SKM-1 treated with dmso at 0.1 percent for 144 hours (cell line): ENCODE data around the gene OCSTAMP.
A peak's percentile ranks its signal among the peaks of the same experiment; 100 is the strongest.

Experiments used
- DNase-seq: peaks from one replicate; lab custom pipeline; 2025; ENCODE audit not compliant: unreplicated experiment; lab: John Stamatoyannopoulos, UW

Gene OCSTAMP, protein sequence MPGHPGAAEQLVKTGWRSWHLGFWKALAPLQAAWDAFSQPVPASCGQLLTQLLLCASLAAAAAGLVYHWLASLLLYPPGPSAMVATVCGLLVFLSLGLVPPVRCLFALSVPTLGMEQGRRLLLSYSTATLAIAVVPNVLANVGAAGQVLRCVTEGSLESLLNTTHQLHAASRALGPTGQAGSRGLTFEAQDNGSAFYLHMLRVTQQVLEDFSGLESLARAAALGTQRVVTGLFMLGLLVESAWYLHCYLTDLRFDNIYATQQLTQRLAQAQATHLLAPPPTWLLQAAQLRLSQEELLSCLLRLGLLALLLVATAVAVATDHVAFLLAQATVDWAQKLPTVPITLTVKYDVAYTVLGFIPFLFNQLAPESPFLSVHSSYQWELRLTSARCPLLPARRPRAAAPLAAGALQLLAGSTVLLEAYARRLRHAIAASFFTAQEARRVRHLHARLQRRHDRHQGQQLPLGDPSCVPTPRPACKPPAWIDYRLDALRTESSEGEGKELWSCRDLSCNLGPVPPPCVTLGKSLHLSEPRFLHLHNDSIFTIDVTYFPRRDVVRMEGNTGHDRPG

DNA sequence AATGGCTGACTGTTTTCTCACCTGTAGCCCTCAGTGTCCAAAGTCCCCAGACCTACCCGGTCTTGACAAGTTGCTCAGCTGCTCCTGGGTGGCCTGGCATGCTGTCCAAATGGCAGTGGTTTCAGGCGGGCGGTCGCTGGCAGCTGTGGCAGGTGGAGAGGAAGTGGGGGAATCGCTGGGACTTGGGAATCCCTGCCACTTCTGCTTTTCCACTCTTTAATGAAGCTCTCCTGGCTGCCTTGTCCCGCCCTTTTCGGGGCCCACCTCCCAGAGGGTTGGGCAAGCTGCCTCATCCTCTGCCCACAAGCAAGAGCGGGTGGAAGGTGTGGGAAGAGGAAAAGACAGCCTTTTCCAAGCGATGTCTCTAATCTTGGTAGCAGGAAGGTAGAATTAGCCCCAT is at the start of gene OCSTAMP:
Gene OCSTAMP (minus strand): TSS at position 194 of the 400 bp plus-strand sequence. CDS start 94 bp downstream, at position 100.
- peak; percentile 17 for DNase-seq

DNA sequence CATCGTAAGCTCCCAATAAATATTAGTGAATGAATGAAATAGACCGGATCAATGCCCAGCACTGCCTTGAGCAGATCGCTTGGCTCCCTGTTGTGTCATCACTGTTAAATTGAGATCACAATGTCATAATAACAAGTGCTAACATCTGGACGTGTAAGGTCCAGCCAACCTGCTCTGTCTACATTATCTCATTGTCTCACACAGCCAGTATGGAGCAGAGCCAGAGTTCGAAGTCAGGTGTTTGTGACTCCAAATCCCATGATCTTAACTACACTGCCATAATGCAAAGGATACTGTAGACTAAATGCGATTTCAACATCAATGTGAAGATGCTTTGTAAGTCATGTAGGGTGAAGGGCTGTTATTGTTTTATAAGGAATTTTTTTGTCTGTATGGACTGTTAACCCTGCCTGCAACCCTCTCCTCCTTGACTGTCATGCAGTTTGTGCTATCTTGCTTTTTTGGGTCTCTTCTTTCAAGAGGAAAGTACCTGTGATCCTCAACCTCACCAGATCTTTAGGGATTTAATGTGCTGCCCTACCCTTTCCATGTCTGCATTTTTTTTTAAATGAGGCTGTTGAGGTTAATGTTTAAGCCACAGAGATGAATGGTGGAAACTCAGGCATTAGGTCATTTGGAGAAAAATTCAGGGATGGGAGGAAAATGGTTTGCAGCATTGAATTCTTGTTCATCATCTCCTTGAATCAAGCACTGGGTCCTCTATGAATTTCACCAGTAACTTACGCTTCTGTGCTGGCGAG is 49.0 kb upstream of the OCSTAMP start:
- no peak for DNase-seq

DNA sequence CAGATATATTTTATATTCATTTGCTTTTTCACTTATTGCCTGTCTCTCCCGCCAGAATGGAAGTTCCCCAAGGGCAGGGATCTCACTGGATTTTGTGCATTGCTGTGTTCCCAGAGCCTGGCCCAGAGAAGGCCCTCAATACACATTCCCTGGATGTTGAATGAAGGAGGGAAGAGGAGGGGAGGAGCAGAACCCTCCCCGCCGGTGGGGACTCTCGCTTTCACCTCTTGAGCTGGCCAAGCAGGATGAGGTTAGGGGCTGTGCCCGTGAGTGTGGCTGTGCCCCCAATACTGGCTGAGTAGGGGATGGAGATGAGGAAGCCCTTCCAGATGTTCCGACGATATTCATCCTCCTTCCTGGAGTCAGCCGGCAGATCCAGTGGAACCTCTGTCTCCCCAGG is 45.5 kb upstream of the OCSTAMP start:
- no peak for DNase-seq

DNA sequence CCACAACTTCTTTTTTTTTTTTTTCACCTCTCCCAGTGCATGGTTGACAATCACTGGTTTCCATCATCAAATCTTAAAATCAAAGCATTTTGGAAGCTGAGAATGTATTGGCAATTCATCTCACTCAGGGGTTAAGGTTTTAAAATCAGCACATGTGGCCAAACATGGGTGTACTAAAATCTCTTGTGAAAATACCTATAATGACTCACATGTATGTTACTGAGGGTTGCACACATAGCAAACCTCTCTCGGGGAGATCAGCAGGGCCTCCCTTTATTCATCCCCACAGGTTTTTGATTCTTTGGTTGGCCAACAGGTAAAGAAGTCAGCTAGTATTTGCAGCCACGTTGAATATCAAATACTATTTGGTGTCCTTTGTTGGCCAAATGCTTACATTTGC is 44.3 kb upstream of the OCSTAMP start:
- no peak for DNase-seq

DNA sequence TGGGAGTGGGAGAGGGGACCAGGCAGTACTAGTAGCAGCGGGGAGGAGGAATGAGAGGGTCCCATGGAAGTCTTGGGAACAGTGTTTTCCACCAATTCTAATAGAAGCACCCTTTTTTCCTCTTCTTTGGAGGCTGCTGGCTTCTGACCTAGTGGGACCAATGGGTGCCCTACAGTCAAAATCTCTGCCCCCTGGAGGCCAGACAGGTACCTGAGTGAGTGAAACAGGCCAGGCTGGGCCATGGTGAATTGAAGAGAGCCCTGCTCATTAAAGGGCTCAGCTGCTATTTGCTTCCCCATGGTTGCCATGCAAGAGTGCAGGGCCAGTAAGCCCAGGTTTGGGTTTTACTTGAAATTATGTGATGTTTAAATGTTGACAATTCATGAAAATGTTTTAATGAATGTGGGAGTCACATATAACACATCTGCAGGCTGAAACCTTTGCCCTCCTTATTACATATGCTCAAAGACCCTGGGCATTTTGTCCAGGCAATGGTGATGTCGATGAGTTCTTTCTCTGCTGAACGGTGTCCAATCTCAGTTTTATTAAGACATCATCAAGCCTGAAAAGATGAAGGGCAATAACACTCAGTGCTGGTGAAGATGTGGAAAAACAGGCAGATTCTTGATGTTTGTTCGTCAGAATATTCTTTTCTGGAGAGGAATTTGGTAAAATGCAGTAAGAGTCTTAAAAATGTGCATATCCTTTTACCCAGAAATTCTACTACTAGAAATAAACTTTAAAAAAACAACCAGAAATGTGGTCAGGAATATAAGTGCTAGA is 42.3 kb upstream of the OCSTAMP start:
- no peak for DNase-seq

DNA sequence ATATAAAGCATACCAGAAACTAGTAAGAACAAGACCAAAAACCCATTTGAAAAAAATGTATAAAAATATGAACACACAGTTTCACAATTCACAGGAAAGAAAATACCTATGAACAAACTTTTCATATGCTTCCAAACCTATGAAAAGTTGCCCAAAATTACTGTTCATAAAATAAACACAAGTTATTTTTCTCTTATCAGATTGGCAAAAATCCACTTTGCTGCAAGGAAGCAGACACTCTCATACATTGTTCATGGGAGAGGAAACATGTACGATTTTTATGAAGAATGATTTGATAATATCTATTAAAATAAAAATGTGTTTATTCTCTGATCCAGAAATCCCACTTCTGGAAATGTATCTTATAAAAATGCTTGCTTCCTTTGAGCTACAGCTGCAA is 40.0 kb upstream of the OCSTAMP start:
- DNase-seq, result no peak

DNA sequence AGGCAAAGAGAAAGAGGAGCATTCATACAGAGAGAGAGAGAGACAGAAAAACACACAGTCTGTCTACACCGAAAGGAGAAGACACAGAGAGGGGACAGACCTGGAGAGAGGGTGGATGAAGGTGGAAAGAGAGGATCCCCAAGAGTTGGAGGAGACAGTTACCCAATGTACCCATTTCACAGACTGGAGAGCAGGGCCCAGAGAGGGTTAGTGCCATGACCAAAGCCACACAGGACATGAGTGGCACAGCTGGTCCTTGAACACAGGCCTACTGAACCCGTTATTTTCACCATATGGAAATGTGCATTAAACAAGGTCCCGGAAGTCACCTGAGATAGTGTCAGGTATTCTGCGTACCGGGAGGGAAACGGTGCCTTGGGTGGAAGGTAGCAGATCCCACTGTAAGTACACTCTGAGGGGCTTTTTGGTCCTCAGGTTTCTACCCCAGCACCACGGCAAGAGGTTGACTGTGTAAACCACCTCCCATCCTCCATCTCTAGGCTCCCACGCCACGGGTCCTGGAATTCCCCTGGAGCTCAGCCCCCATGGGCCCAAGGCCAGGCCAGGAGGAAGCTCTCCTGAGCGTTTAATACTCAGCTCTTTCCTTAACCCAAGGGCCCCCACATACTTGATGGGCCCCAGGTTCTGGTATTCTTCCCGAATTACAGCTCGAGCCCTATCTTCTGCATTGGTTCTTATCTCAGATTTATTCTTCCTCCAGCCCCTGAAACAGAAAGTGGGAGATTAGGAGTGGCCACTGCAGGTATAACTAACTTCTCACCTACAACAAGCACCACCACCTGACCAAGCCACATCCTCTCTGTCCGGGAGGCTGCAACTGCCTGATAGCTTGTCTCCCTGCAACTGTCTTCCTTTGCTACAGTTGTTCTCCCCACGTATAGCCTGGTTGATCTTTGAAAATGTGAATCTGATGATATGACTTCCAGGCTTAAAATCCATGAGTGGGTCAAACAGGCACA is 38.4 kb upstream of the OCSTAMP start:
- no peak for DNase-seq

DNA sequence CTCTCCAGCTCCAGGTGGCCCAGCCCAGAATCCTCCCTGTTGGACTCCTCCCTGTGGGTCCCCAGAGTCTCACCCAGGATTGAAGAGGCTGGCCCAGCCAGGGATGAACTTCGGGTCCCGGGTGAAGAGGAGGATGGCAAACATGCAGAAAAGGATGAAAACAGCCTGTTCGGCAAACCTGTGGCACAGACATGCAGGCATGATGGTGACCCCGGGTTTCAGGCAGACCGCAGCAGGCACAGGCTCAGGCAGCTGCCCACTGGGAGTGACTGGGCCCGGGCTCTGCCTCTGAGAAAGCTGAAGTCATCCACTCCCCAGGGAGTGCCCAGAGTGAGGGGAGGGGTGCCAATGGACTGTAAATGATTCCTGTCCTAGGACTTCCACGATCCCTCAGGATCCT is 37.5 kb upstream of the OCSTAMP start:
- no peak for DNase-seq

DNA sequence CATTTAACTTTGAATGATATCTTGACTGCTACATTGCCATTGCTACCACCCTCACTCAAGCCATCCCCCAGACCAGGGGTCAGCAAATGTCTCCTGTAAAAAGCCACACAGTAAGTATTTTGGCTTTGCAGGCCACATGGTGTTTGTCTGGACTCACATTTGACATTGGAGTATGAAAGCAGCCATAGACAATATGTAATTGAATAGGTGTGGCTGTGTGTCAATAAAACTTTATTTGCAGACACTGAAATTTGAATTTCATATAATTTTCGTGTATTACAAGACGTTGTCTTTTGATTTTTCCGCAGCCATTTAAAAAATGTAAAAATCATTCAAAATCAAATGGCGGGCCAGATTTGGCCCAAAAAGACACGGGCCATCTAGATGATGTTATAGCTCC is 36.3 kb upstream of the OCSTAMP start:
- no peak for DNase-seq

DNA sequence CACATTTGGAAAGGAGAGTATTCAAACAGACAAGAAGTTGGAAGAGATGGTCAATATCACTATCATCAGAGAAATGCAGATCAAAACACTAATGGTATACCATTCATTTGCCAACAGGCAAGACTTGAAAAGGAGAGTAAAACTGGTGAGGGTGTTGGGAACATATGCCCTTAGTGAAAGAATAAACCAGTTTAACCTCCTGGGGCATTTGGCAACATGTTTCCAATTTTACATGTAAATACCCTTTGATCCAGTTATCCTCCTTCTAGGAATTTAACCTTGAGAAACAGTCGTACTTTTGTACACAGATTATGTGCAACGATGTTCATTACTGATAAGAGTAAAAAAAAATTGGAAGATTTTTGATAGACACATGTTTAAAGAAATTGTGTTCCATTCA is 34.1 kb upstream of the OCSTAMP start:
- no peak for DNase-seq

DNA sequence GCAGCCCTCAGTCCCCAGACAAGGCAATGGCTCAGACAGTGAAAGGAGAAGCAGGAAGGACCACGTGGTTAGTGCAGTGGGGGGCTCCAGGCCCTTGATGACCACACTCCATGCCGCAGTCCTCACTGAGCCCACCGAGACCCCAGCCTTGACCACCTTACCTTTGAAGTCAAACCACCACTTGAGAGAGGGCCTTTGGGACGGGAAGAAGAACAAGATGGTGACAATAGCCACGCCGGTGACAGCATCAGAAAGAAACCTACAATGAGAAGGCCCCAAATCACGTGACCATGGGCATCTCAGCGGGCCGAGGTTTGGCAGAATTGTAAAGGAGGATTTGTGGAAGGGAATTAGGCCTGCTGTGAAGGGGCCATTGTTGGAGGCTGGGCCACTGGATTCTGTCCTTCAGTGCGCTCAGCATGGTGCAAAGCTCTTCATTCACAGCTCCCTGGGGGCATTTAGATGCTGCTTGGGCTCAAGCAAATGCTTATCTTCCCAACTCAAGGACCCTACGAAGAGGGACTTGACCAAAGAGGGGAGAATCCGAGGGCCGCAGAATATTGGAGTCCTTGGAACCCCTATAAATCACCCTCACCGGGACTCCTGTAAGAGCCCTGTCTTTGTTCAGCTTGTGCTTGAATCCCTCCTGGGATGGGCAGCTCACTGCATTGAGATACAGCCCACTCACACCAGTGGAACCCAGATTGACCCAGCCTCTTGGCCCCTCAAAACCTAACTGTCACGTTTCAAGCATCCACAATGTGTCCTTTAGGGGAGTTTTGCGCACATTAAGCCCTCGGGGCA is 33.2 kb upstream of the OCSTAMP start:
- DNase-seq, result no peak

DNA sequence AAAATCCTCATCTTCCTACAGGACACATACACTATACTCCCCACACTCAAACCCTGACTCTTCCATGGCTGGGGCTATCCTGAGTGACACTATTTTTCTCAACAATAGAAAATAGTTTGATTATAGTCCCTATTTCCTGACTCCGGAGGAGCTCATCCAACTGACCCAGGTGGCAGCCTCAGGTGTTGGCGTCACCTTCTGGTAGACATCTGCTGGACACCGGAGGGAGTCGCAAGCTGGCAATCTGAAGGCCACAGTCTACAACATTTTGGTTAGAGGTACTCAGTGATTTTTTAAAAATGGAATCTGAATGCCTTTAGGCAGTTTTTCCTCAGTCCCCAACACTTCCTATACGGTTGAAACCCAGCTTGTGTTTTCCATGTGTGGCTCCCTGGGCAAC is 32.2 kb upstream of the OCSTAMP start:
- DNase-seq, result no peak

DNA sequence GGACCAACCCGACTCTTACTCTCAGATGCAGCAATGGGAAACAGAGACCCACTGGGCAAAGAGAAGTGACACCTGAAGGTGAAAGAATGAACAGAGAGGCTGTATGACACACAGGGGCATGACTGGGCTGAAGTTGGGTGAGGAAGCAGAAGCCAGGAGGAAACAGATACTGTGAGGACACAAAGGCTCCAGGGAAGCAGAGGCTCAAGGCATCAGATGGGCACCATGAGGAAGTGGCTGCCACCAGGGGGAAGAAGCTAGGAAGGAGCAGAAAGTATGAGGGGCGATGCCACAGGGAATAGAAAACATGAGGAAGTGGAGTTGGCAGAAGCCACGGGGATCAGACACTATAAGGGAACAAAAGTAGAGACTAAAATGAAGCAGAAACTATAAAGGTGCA is 30.9 kb upstream of the OCSTAMP start:
- no peak for DNase-seq

DNA sequence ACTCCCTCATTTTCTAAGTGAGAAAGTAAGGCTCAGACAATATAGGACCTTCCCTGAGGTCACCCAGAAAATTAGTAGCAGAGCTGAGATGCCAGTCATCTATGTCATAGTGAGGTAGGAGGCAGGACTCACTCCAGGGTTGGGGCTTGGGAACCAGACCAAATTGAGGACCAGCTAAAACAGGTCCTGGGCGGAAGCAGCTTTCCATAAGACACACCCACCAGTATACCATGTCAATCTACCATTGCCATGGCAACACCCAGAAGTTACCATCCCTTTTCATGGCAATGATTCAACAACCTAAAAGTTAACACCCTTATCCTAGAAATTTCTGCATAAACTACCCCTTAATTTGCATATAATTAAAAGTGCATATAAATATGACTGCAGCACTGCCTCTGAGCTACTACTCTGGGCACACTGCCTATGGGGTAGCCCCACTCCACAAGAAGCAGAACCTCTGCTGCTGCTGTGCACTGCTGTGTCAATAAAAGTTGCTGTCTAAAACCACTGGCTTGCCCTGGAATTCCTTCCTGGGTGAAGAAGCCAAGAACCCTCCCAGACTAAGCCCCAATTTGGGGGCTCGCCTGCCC is 30.3 kb upstream of the OCSTAMP start:
- no peak for DNase-seq

DNA sequence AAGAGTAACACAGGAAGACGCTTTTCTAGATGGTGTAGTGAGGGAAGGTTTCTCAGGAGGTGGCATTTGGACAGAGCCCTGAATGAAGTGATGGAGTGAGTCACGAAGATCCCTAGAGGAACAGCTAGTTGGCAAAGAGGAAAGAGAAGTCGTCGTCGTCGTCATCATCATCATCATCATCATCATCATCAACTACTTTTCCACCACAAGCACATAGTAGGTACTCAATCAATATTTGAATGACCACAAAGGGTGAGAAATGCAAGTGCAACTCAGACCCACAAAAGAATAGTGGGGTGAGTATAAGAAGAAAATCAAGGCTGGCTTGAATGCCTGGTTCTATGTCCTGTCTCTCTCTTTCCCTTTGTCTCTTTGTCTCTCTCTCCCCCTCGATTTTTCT is 28.3 kb upstream of the OCSTAMP start:
- DNase-seq, result no peak

DNA sequence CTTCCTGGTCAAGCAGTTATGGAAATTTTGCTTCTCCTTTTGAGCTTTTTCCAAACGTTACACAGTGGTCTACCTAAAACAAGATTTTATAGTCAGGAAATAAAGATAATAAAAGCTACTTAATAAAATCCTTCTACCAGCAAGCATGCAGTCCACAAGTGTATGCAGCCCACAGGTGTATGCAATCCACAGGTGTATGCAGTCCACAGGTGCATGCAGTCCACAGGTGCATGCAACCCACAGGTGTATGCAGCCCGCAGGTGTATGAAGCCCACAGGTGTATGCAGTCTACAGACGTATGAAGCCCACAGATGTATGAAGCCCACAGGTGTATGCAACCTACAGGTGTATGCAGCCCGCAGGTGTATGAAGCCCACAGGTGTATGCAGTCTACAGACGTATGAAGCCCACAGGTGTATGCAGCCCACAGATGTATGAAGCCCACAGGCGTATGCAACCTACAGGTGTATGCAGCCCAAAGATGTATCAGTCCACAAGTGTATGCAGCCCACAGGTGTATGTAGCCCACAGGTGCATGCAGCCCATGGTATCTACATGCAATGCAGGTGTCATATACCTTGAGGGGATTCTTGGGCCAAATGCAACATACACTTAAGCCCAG is 26.4 kb upstream of the OCSTAMP start:
- DNase-seq, result no peak

DNA sequence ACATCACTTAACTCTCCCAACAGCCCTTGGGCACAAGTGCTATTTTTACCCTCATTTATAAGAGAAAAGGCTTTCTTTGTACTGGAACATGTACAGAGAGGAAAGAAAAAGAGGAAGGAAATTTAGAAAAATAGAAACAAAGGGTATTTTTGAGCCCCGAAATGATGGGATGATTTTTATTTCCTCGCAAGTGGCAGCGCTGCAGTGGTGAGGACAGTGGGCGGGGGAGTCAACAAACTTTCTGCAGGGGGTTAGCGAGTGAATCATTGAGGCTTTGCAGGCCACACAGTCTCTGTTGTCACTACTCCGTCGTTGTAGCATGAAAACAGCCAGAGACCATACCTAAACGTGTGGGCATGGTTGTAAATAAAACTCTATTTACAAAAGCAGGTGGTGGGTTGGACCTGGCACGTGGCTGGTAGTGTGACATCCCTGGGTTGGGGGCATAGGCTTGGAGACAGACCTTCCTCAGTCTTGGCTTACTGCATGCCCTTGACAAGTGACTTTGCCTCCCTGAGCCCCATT is 25.5 kb upstream of the OCSTAMP start:
- no peak for DNase-seq

DNA sequence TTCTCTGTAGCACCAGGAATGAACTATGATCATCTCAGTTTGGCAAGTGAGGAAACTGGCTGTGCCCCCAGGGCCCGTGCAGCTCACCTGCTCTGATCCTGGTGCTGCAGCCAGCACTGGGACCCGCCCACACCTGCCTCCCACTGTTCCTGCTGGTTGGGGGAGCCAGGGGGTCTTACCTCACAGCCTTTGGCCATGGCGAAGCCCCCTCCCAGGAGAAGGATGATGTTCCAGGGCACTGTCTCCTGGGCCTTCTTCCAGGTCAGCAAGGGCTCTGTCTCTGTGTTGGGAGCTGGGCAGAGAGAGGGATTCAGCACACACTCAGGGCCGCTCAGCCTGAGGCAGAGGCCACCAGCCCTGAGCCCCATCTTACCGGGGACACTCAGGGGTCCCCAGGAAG is 24.9 kb upstream of the OCSTAMP start:
- no peak for DNase-seq
